HG02678 (cell line): ENCODE data around the gene TMEM169.

Experiments
- ATAC-seq: cut with Tn5 transposase; IDR thresholded peaks from one replicate; pipeline ENCODE4 v1.9.1; 2021; ENCODE audit warnings: mild to moderate bottlenecking, moderate library complexity; ENCODE audit not compliant: unreplicated experiment

The TMEM169 gene

DNA sequence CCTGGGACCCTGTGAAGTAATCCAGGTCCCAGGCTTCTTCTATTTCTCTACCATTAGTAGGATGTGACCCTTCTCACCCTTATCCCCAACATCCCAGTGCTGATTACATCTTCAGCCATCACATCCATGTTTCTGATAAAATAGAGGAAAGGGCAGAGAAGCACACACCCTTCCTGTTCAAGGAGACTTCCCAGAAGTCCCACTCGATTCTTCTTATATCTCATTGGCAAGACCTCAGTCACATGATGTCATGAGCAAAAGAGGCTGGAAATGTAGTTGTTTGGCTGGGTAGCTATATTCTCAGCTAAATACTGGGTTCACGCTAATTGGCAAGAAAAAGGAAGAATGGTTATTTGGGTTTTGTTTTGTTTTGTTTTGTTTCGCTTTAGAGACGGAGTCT lies 19.4 kb downstream of the TMEM169 start:
- no peak for ATAC-seq

DNA sequence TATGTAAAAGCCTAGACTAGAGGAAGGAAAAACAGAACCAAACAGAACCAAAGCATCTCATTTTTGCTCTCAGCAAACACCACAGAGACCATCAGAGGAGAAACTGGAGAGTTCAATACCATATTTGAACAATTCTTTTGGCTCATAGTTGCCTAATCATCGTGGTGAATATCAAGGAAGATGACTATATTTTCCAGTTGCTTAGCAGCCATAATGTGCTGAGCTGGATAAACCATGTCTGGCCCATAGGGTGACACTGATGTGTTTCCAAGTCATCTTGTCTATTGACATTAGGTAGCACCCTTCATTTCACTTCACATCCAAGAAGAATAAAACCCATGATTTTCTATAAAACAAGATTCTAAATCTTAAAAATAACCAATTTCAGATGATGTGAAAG lies 21.5 kb downstream of the TMEM169 start:
- no peak for ATAC-seq

DNA sequence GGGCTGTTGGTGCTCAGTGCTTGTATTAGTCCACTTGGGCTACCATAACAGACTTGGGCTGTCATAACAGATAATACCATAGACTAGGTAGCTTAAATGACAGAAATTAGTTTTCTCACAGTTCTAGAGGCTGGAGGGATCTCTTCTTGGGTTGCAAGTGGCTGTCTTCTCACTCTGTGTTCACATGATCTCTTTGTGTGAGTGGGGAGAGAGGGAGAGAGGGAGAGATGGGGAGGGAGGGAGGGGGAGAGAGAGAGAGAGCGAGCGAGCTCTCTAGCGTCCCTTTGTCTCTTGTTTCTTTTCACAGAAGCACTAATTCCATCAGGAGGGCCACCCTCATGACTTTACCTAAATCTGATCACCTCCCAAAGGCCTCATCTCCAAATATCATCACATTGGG lies 23.0 kb downstream of the TMEM169 start:
- ATAC-seq, result no peak

DNA sequence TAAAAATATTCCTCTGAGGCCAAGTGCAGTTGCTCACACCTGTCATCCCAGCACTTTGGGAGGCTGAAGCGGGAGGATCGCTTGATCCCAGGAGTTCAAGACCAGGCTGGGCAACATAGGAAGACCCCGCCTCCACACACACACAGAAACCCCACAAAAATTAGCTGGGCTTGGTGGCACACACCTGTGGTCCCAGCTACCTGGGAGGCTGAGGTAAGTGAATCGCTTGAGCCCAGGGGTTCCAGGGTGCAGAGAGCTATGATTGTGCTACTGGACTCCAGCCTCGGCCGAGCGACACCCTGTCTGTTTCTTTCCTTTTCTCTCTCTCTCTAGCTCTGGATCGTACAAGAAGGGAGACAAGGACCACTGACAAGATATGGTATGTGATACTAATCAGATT lies 25.6 kb downstream of the TMEM169 start:
- ATAC-seq, result no peak

DNA sequence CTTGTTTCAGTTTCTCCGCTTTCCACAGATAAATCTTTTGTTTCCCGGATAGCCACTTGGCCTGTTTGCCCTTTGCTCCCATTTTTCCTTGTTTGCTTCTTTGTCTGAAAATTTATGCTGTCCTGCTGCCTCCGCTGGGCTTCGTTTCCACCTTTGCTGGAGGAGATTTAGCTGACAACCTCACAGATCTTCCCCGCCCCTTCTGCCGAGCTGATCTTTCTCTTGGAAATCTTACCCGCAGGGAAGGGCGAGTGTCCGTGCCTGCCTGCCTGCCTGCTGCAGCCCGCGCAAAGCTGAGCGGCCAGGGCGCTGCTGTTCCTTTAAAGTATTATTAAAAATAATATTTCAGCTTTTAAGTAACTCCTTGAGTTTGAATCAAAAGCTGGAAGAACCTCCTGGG lies 26.0 kb downstream of the TMEM169 start:
- no peak for ATAC-seq

DNA sequence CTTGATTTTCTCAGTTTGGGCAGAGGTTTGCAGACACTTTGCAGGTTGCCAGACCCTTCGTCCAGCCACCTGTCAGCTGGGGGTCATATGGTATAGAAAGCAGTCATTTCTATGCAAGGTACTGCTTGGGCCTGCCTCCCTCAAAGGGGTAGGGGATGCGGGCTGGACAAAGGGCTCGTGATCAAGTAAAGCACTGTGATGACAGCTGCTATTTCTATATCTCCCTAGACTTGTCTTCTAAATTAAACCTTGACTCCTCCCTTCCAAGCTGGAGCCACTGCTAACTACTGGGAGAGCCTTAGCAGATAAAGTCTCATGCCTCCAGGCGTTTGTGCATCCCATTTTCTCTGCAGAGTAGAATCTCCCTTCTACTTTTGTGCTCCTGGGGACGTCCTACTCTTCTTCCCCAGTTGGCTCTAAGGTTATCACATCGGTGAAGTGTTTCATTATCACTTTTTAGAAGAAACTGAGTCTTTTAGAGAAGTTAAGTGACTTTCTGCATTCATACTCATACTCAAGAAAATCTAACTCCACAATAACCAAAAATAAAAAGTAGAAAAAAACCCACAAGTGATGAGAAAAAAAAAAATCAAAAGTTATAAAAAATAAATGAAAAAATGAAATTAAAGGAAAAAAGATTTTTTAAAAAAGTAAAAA lies 26.7 kb downstream of the TMEM169 start:
- no peak for ATAC-seq

DNA sequence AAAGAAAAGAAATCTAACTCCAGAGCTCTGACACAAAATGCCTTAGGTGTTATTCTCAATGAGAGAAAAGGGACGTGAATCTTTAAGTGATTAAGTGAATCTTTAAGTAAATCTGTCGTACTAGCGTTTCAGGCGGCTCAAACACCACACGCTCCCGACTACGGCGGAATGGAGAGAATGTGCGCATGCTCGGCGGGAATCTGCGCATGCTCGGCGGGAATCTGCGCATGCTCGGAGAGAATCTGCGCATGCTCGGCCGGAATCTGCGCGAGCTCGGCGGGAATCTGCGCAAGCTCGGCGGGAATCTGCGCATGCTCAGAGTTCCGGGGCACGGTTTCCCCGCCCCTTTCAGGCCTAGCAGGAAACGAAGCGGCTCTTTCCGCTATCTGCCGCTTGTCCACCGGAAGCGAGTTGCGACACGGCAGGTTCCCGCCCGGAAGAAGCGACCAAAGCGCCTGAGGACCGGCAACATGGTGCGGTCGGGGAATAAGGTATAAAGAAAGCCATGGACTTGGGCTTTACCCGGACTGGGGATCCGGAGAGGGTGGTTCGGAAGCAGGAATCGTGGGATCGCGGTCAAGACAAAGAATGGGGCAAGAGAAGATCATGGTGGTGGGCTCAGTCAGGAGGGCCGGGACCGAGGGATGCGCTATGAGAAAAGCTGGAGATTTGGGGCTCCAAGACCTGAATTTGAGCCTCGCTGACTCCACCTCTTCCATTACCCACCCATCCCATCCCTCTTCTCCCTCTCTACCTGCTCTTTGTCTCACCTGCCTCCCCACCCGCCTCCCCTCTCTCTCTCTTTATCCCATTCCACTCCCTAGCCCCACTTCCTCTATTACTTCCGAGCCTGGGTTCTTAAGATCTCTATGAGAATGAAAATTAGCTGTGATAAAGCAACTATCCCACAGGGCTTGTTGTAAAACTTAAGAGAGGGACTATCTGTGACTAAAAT lies 27.5 kb downstream of the TMEM169 start, which contains the start of gene XRCC5:
XRCC5 (plus strand) TSS at position 382 of the 955 bp plus-strand sequence; CDS start at position 471, 89 bp downstream.
- ATAC-seq, result peak; percentile 52

DNA sequence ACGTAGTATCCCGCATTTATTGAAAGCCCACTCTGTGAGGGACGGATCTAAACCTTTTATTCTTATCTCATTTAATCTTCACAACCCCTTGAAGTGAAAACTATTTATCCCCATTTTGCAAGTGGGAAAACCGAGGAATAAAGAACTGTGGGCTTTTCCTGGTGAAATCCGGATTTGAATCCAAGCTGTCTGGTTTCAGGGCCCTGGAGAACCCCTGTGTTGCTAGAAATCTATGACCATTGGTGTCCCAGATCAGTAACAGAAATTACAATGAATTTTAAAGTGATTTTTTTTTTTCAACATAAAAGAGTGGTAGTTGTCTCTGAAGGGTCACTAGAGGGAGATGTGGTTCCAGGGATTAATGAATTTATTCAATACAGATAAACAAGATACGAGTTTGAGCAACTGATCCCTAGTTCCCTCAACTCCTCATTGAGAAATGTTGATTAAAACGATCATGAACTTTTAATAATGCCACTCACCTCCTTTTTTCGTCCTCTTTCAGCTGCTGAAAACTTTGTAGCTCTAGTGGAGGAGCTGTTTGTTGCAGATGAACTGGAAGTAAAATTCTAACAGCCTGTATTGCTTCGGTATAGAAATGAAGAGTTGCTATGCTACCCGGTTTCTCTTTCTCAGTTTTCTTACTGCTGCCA lies 28.4 kb downstream of the TMEM169 start:
- no peak for ATAC-seq

DNA sequence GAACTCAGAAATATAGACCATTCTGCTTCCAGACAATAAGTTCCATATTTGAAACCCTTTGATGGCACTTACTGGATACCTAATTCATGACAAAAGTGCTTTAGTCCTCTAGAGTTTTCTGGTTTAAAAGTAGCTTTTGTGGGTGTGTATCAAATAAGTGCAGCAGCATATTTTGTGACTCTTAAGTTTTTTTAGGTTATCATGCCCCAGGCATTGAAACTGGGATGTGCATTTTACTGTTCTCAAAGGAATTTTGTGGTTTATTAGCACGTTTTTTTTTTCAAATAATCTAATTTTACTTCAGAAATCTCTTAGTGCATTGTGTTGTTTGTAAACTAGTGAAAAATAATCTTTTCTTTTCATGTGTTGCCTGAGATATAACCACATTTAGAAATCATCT lies 28.9 kb downstream of the TMEM169 start:
- ATAC-seq, result no peak

DNA sequence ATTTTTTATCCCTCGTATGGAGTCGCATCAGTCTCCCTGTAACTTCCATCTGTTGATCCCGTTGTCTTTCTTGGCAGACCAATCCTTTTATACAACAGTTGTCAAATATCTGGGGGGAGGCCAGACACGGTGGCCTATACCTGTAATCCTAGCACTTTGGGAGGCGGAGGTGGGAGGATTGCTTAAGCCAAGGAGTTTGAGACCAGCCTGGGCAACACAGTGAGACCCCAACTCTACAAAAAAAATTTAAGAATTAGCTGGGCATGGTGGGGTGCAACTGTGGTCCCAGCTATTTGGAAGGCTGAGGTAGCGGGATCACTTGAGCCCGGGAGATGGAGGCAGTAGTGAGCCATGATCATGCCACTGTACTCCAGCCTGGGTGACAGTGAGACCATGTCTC lies 29.4 kb downstream of the TMEM169 start:
- no peak for ATAC-seq

DNA sequence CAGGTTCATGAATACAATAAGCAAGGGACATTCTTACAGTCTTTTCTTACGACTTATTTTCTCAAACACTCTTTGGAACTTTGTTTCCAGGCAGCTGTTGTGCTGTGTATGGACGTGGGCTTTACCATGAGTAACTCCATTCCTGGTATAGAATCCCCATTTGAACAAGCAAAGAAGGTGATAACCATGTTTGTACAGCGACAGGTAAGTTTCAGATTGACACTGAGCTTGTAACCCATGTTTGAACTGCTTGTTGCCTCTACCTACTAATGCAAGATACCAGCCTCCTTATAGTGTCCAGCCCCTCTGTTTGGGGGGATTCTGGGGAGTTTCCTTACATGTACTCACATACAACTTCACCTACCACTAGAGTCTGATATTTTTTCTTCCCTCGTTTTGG lies 31.2 kb downstream of the TMEM169 start:
- no peak for ATAC-seq

DNA sequence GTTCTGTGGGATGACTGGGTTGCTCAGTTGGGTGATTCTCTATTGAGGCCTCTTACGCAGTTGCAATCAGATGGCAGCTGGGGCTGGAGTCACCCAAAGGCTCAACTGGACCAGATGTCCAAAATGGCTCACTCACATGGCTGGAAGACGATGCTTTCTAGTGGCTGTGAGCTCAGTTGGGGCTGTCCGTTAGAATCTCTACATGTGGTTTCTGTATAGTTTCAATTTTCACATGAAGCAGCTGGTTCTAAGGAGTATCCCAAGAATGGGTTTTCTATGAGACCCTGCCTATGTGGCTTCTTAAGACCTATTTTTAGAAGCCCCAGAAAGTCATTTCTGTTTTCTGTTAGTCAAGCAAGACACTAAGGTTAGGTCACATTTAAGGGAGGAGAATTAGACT lies 31.9 kb downstream of the TMEM169 start:
- ATAC-seq, result peak; percentile 70

DNA sequence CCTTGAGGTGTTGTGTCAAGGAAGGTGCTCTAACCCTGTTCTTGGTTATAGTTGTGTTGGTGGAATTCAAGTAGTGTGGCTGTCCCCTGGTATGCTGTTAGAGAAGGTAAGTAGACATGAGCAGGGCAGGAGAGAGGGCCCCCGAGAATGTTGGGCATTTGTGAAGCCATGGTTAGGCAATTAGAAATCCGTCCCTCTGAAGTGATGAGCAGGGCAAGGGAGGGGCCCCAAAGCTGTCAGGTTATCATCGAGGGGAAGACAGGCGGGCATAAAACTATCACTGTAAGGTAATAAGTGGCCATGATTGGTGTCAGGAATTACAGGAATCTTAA lies 32.6 kb downstream of the TMEM169 start:
- no peak for ATAC-seq

DNA sequence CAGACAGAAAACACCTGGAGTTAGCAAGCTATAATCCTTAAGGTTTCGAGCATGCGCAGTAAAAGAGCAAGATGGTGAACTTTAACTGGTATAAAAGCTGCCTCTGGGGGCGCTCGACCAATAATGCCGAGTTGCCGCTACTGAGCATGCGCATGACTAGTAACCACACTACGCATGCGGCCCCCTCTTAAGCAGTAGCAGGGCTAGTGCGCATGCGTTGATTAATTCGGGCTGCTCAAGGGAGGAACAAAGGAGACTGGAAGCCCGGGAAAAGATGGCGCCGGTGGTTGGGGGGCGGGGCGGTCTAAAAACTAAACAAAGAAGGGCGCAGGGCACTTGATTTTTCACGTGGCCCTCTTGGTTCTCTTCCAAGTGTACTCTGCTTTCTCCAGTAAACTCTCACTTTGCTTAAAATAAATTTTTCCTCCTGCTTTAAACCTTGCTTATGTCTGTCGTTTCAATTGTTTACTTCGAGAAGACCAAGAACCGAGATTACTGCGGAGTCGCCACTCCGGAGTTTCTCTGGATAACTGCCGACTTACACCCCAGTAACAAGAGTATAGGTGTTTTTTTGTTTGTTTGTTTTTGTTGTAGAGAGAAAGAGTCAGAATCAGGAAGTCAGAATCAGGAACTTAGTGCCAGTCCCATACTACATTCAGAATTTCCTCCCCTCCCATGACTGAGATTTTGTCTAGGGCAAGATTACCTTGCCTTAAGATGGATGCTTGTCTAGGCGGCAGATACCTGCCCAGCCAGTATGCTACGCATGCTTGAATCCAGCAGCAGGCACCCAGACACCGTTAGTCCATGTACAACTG lies 33.2 kb downstream of the TMEM169 start:
- ATAC-seq, result peak; percentile 45

DNA sequence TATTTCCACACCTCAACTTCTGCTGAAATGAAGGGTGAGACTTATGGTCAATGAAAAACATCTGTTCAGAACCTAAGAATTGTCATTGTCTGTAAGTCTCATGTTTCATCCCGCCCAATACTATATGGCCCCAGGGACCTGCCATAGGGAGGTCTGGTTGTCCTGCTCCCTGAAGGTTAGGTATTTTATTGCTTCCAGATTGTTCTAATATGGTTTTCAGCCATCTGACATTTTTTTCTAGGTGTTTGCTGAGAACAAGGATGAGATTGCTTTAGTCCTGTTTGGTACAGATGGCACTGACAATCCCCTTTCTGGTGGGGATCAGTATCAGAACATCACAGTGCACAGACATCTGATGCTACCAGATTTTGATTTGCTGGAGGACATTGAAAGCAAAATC lies 34.7 kb downstream of the TMEM169 start:
- no peak for ATAC-seq

DNA sequence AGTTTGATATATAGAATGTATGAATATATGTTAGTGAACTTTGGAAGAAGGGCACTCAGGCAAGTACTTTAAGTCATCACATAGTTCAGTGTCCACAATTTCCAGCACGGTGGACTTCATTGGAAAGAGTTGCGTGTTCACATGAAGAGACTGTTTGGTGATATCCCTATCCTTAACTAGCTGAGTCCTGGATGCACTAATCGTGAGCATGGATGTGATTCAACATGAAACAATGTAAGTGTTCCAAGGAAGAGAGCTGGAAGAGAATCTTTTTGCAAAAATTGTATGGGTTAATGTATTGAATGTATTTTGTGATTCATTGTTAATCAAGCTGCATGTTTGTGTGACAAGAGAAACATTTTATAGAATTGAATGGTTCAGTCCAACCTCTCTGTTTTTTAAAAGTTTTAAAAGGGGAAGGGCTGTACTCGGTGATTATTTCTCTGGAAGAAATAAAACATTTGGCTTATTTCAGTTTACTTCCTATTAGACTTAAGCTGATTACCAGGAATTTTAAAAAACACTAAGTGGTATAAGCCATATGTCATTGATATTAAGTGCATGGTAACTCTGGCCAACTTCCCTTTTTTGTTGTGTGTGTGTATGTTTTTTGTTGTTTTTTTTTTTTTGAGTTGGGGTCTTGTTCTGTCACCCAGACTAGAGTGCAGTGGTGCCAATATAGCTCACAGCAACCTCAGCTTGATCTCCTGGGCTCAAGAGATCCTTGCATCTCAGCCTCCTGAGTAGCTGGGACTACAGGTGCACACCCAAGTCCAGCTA lies 36.0 kb downstream of the TMEM169 start:
- ATAC-seq, result no peak

DNA sequence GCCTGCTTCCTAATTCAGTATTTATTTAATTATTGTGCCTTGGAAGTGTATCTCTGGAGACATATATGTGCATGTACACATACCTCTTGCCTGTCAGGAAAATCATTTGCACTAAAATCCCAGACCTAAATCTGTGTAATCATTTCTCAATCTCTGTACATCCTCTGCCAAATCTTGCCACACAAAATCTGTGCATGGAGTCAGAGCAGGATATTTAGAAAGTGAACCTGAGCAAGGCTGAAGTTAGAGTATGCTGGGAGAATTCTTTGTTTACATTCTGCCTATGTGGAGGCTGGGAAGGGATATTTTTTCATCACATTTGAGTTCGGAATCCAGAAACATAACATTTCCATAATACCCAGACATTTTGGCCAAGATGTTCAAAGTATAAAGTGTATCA lies 36.8 kb downstream of the TMEM169 start:
- no peak for ATAC-seq

DNA sequence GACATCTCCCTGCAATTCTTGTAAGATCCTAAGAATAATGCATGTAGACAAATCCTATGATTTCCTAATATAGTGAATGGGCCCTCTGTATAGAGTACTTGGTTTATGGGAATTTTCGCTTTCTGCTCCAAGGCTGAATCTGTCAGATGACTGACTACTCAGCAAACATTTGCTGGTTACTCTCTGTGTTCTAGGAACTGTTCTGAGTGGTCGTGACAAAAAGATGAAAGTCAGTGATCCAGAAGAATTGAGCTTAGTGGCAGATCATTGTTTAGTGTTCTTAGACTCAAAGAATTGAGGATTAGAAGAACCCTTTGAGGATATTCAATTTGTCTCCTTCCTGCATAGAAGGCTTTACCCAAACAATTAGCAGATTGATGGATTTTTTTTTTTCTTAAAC lies 37.4 kb downstream of the TMEM169 start:
- no peak for ATAC-seq

DNA sequence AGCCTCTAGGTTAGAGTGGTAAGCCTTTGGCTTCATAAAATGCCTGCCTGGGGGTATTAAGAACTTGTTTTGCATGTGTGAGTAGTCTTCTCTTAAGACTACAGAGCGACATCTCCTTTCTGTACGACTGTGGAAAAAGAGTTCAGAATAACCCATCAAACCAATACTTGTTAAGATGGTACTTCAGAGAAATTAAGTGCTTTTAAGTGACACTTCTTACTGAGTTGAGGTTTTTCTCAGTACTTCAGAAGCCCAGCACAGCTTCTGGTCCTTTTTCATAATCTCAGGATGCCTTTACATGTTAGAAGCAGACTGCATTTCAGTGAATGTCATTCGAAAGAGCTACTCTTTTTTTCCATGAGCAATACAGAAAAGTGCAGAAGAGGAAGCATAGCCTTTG lies 38.3 kb downstream of the TMEM169 start:
- no peak for ATAC-seq

DNA sequence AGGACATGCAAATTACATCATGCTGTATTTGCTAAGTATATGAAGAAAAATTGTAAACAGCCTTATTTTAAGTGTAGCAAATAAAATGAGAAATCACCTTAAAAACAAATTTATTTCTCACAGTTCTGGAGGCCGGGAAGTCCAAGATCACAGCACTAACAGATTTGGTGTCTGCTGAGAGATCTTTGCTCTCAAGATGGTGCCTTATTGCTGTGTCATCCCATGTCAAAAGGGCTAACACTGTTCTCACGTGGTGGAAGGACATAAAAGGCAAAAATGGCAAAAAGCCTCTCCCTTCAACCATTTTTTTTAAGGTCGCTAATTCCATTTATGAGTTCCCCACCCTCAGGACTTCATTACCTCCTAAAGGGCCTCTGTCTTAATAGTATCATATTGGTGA lies 39.5 kb downstream of the TMEM169 start:
- ATAC-seq, result no peak
